T-helper 1 cell treated with Interleukin-12 subunit alpha and Interleukin-12 subunit beta and Interleukin-4 antibody, amounts not matched to agents 30 μg/mL and 1 μg/mL, for 36 hours (primary cell): Measurements from ENCODE around the gene SMAD2.

Experiments
- H3K27ac Mint-ChIP-seq: one replicate; pipeline ENCODE4 v1.8.0; 2021; ENCODE audit warnings: mild to moderate bottlenecking, mixed read lengths
- H3K27me3 Mint-ChIP-seq: one replicate; pipeline ENCODE4 v1.8.0; 2021; ENCODE audit warnings: low read depth, mixed read lengths
- H3K36me3 Mint-ChIP-seq: one replicate; pipeline ENCODE4 v1.8.0; 2021; ENCODE audit warnings: low read depth, mixed read lengths
- H3K4me1 Mint-ChIP-seq: one replicate; pipeline ENCODE4 v1.8.0; 2021; ENCODE audit warnings: low read depth, mixed read lengths
- H3K4me3 Mint-ChIP-seq: one replicate; pipeline ENCODE4 v1.8.0; 2021; ENCODE audit warnings: mild to moderate bottlenecking, moderate library complexity, mixed read lengths
- H3K9me3 Mint-ChIP-seq: one replicate; pipeline ENCODE4 v1.8.0; 2021; ENCODE audit warnings: mixed read lengths

The SMAD2 gene

DNA sequence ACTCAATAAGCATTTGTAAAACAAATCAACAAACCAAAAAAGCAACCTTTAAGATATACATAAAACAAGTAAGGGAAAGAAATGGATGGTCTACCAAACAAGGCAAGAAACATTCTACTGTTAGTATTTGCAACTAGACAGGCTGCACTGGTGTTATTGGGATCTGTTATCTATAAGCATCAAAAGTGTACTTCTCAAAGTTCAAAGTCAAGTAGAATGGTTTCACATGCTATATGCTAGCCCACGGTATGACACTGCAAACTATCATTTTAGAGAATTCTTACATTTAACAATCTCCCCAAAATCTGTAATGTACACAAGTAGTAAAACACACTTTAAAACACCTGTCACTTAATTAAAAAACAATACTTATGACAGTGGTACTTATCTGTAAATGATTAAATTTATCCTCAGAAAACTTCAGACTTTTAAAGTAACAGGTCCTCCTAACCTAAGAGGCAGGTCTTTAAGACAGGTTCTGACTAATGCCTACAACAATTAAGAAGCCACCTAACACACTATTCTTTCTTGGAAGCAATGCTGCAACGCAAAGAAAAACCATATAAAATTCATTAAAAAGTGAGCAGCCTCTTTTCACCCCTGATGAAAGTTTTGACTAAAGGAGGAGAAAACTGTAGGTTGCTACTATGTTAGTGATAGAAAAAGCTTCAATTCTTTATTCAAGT, 34.8 kb downstream of the SMAD2 start:
- no peaks in the 10 kb centered on the region for H3K27me3 Mint-ChIP-seq
- H3K4me1 Mint-ChIP-seq = peaks cover 28% of the 10 kb centered on the region
- H3K4me3 Mint-ChIP-seq = no peak overlapping the region
- H3K27ac Mint-ChIP-seq = no peak overlapping the region
- no peaks in the 10 kb centered on the region for H3K9me3 Mint-ChIP-seq
- peaks cover 27% of the 10 kb centered on the region for H3K36me3 Mint-ChIP-seq

DNA sequence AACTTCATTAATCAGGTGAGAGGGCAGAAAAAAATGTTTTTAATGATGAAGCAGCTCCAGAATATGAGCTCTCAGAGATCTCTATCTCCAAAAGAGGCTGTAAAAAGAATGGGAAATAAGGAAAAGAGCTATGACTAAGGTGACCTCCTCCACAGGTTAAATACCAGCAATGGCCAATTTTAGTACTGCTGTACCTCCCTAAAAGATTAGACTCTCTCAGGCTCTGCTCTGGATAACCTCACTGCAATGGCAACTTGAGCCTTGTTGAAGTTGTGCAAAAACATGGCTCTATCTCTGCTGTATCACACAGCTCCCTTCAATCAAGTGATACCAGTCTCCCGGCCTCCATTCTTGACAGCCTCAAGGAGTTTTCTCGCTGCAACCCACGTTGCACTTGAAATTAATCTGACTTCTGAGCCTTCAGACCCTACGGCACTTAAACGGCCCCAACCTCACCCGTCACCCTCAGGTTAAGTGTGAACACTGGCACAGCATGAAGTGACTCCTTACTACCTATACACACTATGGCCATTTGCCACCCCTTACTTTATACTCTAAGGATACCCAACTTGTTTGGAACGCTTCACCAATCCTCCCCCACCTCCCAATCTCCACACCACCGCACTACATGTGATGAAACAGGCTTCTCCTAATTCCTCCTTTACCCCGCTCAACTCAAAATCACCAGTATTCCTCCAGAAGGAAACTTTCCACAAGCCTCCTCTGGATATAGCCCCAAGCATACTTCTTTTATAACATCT, 36.3 kb downstream of the SMAD2 start:
- Mint-ChIP-seq H3K9me3 (no peaks in the 10 kb centered on the region), H3K27ac (peak overlapping the region; percentile 1), H3K4me3 (no peak overlapping the region), H3K27me3 (no peaks in the 10 kb centered on the region), H3K4me1 (peaks cover 25% of the 10 kb centered on the region), H3K36me3 (peaks cover 26% of the 10 kb centered on the region)

- no peak overlapping the region for H3K4me3 Mint-ChIP-seq
- H3K4me1 Mint-ChIP-seq = peaks cover 32% of the 10 kb centered on the region
Measured at GRCh38 chr18:47893047-47893446, 37.4 kb downstream of the SMAD2 start.

DNA sequence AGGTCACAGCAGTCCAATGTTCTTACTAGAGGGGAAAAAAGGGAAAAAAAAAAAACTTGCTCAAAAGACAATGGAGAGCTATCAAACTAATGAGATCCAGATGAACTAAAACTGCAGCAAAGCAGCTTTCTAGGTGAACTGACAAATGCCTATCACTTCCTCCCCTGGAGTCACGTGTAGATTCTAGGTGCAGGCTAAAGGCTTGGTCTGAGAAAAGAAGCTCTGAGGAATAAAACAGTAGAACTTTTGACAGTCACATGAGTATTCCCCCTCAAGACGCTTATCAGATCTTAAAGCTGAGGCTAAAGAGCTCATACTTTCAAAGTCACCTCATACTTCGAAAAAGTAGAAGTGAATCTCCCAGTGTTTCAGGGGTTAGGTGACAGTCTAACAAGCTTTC, 42.3 kb downstream of the SMAD2 start:
- Mint-ChIP-seq H3K36me3 (peaks cover 32% of the 10 kb centered on the region), H3K9me3 (no peaks in the 10 kb centered on the region), H3K4me1 (peaks cover 30% of the 10 kb centered on the region), H3K27me3 (no peaks in the 10 kb centered on the region), H3K27ac (no peak overlapping the region), H3K4me3 (no peak overlapping the region)

More at GRCh38 chr18:47893047-47893446, 37.4 kb downstream of the SMAD2 start:
- peaks cover 32% of the 10 kb centered on the region for H3K36me3 Mint-ChIP-seq
- H3K27ac Mint-ChIP-seq = no peak overlapping the region
- H3K27me3 Mint-ChIP-seq = no peaks in the 10 kb centered on the region
- H3K9me3 Mint-ChIP-seq = no peaks in the 10 kb centered on the region

DNA sequence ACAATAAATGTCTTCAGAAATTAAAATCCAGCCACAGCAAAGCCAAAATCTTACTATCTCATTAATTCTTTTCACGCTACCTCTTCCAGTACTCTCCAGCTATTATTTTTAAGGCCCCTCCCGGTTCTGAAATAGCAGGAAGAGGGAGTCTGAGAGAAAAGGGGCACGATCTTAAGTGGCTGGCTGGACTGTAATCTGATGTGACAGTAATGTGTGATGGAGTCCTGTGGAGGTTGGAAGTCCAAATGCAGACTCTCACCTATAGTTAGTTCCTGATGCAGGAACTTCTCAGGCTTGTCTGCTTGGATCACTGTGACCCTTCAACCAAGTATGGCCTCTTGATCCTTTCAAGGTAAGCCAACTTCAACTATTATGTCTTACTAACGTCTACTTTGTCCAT, 43.2 kb downstream of the SMAD2 start:
- Mint-ChIP-seq H3K4me3 (no peak overlapping the region), H3K27me3 (no peaks in the 10 kb centered on the region), H3K36me3 (peaks cover 34% of the 10 kb centered on the region), H3K9me3 (no peaks in the 10 kb centered on the region), H3K4me1 (peaks cover 30% of the 10 kb centered on the region), H3K27ac (no peak overlapping the region)

DNA sequence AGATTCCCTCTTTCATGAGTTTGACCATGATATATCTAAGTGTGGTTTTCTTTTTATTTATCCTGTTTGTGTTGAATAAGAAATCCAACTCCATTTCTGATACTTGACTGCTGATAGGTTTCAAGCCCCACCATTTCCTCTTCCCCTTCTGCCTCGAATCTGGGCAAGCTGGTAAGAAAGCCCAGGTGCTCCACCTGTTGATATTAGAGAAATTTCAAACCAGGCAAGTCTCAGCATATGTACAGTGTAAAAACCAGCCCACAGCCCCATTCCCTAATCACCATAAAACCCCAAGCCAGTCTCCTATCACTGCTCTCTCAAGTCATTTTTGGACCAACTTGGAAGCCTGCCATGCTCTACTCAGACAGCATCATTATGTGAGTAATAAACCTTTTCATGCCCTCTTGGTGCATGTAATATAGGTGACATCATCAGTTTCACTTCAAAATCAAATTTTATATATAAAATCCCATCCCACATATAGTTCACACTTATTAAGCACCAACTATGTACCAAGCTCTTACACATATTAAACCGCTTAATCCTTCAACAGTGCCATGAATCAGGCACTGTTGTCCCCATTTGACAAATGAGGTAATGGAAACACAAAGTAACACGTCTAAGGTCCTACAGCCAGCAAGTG, 46.6 kb downstream of the SMAD2 start:
- no peak overlapping the region for H3K27ac Mint-ChIP-seq
- H3K9me3 Mint-ChIP-seq = no peaks in the 10 kb centered on the region
- H3K4me1 Mint-ChIP-seq = peaks cover 23% of the 10 kb centered on the region
- H3K36me3 Mint-ChIP-seq = peaks cover 29% of the 10 kb centered on the region
- H3K4me3 Mint-ChIP-seq = no peak overlapping the region
- no peaks in the 10 kb centered on the region for H3K27me3 Mint-ChIP-seq

DNA sequence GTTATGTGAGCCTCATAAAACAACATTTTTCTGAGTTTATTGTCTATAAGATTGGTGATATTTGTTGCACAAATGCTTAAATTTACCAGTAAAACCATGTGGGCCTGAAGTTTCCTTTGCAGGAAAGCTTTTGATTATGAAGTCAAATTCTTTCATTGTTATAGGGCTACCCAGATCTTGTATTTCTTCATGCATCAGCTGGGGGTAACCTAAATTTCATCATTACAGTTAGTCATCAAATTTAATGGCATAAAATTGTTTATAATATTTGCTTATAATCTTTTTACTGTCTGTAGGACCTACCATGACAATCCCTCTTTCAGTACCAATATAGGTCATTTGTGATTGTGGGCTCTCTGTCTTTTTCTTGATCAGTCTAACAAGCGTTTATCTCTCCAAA, 47.8 kb downstream of the SMAD2 start:
- no peaks in the 10 kb centered on the region for H3K9me3 Mint-ChIP-seq
- H3K27me3 Mint-ChIP-seq = no peaks in the 10 kb centered on the region
- H3K4me3 Mint-ChIP-seq = no peak overlapping the region
- H3K36me3 Mint-ChIP-seq = peaks cover 18% of the 10 kb centered on the region
- H3K27ac Mint-ChIP-seq = no peak overlapping the region
- H3K4me1 Mint-ChIP-seq = peaks cover 12% of the 10 kb centered on the region

- Mint-ChIP-seq H3K36me3 (peaks cover 12% of the 10 kb centered on the region), H3K27ac (no peak overlapping the region), H3K9me3 (no peaks in the 10 kb centered on the region), H3K27me3 (no peaks in the 10 kb centered on the region), H3K4me1 (peaks cover 9% of the 10 kb centered on the region), H3K4me3 (no peak overlapping the region)
Measured at GRCh38 chr18:47881752-47882455, 48.6 kb downstream of the SMAD2 start.

DNA sequence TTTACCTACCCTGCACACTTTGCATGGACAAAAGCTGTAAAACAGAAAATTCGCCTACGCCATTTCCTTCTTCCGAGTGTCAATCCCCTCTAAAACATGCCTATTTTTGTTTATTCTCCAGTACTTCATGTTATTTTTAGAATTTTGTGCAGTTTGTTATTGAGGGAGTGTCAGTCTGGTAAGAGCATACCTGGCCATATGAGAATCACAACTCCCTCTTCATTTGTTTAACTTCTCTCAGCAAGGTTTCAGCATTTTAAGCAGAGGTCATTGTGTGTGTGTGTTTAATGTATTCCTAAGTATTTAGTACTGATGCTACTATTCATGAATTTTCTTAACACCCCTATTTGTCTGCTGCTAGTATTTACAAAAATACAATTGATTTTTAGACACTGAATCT, 49.4 kb downstream of the SMAD2 start:
- Mint-ChIP-seq H3K27me3 (no peaks in the 10 kb centered on the region), H3K36me3 (peaks cover 11% of the 10 kb centered on the region), H3K27ac (no peak overlapping the region), H3K4me1 (peaks cover 9% of the 10 kb centered on the region), H3K9me3 (no peaks in the 10 kb centered on the region), H3K4me3 (no peak overlapping the region)

GRCh38 chr18:47877892-47878291, 52.6 kb downstream of the SMAD2 start:
- Mint-ChIP-seq H3K4me1 (peaks cover 4% of the 10 kb centered on the region), H3K4me3 (no peak overlapping the region), H3K27me3 (no peaks in the 10 kb centered on the region), H3K27ac (no peak overlapping the region), H3K36me3 (peaks cover 2% of the 10 kb centered on the region), H3K9me3 (no peaks in the 10 kb centered on the region)

GRCh38 chr18:47876813-47877212, 53.6 kb downstream of the SMAD2 start:
- Mint-ChIP-seq H3K27ac (no peak overlapping the region), H3K27me3 (no peaks in the 10 kb centered on the region), H3K36me3 (no peaks in the 10 kb centered on the region), H3K9me3 (no peaks in the 10 kb centered on the region), H3K4me1 (peaks cover 4% of the 10 kb centered on the region), H3K4me3 (no peak overlapping the region)

GRCh38 chr18:47873625-47874024, 56.8 kb downstream of the SMAD2 start:
- peaks cover 6% of the 10 kb centered on the region for H3K4me1 Mint-ChIP-seq
- no peaks in the 10 kb centered on the region for H3K9me3 Mint-ChIP-seq
- peaks cover 3% of the 10 kb centered on the region for H3K36me3 Mint-ChIP-seq
- no peaks in the 10 kb centered on the region for H3K27me3 Mint-ChIP-seq
- no peak overlapping the region for H3K27ac Mint-ChIP-seq
- no peak overlapping the region for H3K4me3 Mint-ChIP-seq

- H3K9me3 Mint-ChIP-seq = no peaks in the 10 kb centered on the region
- no peak overlapping the region for H3K27ac Mint-ChIP-seq
- H3K4me3 Mint-ChIP-seq = no peak overlapping the region
- peaks cover 11% of the 10 kb centered on the region for H3K36me3 Mint-ChIP-seq
- H3K27me3 Mint-ChIP-seq = no peaks in the 10 kb centered on the region
- peaks cover 9% of the 10 kb centered on the region for H3K4me1 Mint-ChIP-seq
Measured at GRCh38 chr18:47872426-47872825, 58.0 kb downstream of the SMAD2 start.

DNA sequence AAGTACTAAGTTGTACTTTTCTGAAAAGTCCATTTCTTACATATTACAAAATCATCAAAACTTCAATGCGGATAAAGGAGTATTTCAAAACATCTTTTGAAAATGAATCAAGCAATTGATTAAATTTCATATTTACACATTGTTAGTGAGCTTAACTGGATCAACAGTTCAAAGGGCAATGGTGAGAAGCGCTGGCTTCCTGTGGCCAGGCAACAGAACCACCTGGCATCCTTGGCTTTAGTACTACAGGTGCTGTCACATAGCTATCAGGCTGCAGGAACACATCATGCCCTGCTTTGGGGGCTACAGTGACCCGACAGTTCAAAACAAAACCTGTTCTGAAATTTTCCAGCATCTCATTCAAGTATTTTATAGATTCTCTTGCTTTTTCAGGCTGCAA, 59.2 kb downstream of the SMAD2 start:
- Mint-ChIP-seq H3K36me3 (peaks cover 14% of the 10 kb centered on the region), H3K9me3 (no peaks in the 10 kb centered on the region), H3K27me3 (no peaks in the 10 kb centered on the region), H3K27ac (no peak overlapping the region), H3K4me1 (peaks cover 9% of the 10 kb centered on the region), H3K4me3 (no peak overlapping the region)
